Keratinocyte (primary cell): ENCODE results near the gene ISX.

Experiments used
- CTCF ChIP-seq, 3 experiments: IDR thresholded peaks in 1 of 3; conservative IDR thresholded peaks in 1 of 3; optimal IDR thresholded peaks in 1 of 3; 2 replicates in 2 of 3; 3 replicates in 1 of 3; pipeline versions ENCODE3 to v1.5.1; 2011; ENCODE audit warnings: low read length in 3 of 3, mild to moderate bottlenecking in 3 of 3, moderate library complexity in 2 of 3, control low read depth in 1 of 3, inconsistent platforms in 1 of 3; ENCODE audit not compliant: insufficient read depth in 2 of 3; ENCODE audit errors: extremely low read depth in 1 of 3
- EZH2 ChIP-seq: IDR thresholded peaks from one replicate; pipeline ENCODE4 v1.6.1; 2012; ENCODE audit warnings: inconsistent platforms, mild to moderate bottlenecking, low read length, moderate library complexity

GRCh38 chr22:35021161-35021560 is 44.8 kb upstream of the ISX start:
- no peak for TF ChIP-seq CTCF (optimal IDR thresholded peaks at IDR 0.05 in 1 of 3, IDR thresholded peaks at IDR 0.05 in 1 of 3, conservative IDR thresholded peaks at IDR 0.05 in 1 of 3; ENCODE audit: extremely low read depth in 1 of 3, insufficient read depth in 2 of 3, low read length in 3 of 3)
- no peak for TF ChIP-seq EZH2
